ENCODE results near the gene MXRA8.

The MXRA8 gene

GRCh38 chr1:1348420-1349255 lies 9.7 kb downstream of the MXRA8 start:
- no peak for DNase-seq

DNA sequence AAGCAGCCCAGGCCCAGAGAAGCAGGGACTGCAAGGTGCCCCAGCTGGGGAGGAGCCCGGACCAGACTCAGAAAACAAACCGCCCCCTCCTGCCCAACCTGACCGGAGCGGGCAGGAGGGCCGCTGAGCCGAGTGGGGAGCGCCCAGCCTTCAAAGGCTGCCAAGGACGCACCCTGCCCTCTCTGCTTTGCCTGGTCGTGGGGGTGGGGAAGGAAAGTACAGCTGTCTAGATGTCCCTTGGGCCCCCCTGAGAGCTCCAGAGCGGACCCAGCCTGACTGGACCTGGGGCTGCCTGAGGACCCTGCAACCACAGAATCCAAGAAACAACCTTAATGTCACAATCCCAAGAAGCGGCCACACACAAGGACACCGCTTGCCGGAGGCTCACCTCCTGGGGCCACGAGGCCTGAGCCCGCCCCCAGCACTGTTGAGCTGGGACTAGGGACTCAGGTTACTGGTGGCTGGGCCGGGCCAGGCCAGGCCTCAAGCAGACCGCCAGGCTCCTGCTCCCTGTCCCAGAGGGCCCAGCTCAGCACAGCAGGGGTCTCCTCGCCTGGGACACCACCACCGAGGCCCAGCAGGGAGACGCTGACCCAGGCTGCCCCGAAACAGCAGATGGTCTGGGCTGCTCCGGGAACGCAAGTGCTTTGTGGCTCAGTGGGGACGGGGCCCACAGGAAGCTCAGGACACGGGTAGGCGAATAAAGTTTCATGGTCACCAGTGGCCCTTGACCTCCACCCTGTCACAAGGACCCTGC lies 10.5 kb downstream of the MXRA8 start:
- no peak for DNase-seq

DNA sequence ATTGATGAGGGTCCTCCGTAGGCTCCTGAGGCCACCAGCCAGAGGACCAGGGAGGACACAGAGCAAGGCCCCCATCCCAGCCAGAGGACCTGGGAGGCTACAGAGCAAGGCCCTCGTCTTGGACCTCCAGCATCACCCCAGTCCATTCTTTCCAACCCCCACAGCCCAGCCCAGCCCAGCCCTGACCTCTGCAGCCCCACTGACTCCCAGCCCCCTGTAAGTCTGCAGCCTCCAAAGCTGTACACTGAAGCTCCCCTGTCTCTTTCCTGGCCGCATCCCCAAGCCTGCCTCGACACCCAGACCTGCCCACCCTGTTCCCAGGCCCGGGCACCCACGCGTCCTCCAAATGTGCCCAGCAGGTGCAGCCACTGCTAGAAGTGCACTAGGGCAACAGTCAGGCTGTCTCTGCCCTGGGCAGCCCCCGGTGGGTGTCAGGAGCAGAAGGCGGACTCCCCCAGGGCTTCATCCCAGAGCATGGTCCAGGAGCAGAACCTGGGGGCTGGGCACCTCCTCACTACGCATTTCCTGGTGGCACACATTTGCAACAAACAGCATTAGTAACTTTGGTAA lies 11.2 kb downstream of the MXRA8 start:
- DNase-seq, result no peak

DNA sequence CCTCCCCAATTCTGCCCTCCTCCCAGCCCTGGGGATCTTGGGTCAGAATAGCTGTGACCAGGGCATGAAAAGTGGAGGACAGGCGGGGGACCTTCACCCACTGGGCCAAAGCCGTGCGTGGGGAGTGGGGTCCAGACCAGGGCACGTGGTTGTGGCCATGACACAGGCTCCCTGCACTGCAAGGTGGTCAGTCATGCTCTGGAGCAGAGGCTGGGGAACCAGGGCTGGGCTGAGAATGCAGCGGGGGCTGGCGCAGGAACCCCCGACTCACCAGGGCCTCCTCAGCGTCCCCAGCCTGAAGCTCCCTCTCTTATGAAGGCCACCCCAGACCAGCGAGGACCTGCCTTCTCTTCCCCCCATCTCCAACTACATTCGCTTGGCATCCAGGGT lies 11.9 kb downstream of the MXRA8 start:
- DNase-seq, result no peak

GRCh38 chr1:1345860-1346500 lies 12.4 kb downstream of the MXRA8 start:
- no peak for DNase-seq

DNA sequence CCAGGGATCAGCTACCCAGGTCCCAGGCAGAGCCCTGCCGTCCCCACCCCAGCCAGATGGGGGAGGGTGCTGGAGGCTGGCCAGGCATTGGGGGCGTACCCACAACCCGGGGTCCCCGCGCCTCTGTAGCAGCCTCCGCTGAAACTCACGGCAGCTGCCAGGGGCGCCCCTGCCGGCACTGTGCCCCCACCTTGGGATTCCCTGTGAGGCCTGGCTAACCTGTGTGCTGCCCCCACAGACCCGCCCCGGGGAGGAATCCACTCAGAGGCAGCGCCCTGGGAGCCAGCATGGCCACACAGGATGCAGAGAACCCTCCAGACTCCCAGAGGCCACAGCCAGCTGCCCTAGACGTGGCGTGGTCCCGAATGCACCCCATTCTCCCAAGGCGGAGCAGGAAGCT lies 13.0 kb downstream of the MXRA8 start:
- no peak for DNase-seq

DNA sequence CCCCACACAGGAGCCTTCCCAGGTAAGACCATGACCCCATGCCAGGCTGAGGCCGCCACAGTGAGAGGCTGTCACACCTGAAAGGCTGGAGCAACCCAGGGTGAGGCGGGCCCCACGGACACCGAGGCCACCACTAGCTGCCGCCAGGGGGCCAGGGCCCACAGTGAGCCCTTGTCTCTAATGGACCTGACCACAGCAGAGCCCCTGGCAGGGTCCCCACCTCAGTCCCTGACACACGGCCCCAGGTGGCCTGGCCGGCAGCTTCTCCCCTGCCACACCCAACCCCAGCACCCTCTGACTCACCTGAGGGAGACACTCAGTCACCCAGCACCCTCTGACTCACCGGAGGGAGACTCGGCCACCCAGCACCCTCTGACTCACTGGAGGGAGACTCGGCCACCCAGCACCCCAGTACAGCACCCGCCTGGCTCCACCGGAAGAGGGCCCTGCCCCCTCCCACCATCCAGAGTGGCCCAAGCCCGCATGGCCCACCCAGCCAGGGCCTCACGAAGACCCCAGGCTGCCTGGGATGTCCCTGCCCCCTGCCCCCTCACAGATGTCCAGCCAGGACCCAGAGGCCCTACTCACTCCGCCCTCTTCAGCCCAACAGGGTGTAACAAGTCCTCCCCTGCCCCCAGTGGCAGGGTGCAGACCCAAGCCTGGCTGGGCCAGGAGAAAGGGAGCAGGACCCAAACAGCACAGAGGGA lies 13.5 kb downstream of the MXRA8 start:
- DNase-seq, result no peak

GRCh38 chr1:1343811-1344421 lies 14.4 kb downstream of the MXRA8 start:
- DNase-seq, result no peak

GRCh38 chr1:1342584-1343115 lies 15.7 kb downstream of the MXRA8 start:
- DNase-seq, result no peak

DNA sequence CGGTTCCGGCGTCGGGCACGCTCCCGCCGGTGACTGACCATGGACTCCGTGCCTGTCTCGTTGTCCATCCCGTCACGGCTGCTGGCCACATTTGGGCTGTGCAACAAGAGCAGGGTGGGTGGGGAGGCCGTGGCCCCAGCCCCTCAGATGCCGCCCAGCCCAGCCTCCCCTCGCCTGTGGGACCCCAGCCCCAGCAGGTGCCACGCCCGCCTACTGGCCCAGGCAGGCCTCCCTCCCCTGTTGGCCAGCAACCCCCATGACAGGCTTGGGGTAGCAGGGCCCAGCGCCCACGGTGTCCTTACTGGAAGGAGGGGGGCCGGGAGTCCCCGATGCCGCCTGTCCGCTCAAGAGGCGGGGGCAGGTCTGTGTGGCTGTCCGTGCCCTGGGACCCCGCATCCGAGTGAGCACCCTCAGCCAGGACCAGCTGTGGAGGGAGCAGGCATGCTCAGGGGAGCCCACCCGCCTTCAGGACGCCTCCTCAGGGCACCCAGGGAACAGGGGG lies 16.2 kb downstream of the MXRA8 start:
- no peak for DNase-seq

GRCh38 chr1:1341549-1342021 lies 16.8 kb downstream of the MXRA8 start:
- no peak for DNase-seq

- no peak for DNase-seq
Measured at GRCh38 chr1:1340791-1341548, 17.4 kb downstream of the MXRA8 start.

DNA sequence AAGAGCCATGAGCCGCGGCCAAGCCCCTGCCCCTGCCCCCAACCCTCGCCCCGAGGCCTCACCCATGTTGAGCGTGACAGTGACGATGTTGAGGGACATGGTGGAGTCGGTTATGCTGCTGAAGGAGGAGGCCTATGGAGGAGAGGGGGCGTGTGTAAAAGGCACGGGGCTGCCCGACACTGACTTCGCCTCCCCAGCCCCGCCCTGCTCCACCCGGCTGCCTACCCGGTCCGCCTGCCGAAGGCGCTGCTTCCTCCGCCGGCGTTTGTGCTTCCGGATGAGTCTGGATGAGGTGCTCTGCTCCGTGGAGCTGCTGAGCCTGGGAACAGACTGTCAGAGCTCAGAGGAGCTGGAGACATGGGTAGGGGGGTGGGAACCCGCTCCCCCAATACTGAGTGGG lies 18.2 kb downstream of the MXRA8 start:
- no peak for DNase-seq

- DNase-seq, result no peak
Measured at GRCh38 chr1:1338278-1338677, 20.1 kb downstream of the MXRA8 start.

DNA sequence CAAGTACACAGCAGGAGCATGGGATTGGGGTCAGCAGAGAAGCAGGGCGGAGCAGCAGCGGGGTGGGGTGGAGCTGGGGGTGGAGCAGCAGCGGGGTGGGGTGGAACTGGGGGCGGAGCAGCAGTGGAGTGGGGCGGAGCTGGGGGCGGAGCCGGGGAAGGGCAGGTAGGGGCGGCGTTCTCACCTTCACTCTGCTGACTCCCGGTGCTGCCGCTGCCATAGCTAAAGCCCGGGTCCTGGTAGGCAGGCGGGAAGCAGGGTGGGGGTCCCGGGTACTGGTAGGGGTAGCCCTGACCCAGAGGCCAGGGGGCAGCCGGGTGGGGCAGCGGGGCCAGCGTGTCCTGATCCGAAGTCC lies 20.6 kb downstream of the MXRA8 start:
- peak; percentile 17 for DNase-seq

DNA sequence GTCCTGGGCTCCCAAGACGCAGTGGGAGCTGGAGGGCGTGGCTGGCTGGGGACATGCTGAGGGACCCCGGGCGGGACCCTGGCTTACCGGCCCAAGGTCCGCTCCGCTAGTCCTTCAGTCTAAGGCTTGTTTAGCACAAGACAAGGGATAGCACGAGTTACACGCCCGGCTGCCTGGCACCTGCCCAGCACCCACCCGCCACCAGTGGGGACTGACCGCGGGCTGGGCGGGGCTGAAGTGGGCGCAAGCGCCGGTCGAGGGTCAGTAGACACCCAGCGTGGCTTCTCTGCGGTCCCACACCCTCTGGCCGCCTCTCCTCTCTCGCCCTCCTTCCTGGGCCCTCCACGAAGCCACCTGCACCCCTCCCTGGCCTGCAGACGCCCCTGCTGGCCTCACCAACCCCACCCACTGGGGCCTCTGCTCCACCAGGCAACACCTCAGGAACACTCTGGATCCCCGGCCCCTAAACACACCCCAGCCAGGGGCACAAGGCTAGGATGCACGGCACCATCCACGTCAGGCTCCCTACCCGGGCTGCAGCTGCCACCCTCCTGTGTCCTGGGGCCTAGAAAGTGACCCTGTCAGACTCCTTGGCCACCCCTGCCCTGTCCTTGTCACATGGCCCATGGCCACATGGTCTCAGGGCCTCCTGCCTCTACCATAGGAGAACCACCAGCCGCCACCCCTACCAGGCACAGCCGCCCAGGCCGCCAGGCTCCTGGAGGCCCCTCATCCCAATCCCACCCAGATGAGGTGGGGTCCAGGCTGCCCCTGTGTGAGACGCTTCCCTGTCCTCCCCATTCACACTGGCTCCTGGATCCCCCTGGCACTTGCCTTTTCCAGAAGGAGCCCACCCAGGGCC lies 21.2 kb downstream of the MXRA8 start:
- no peak for DNase-seq

DNA sequence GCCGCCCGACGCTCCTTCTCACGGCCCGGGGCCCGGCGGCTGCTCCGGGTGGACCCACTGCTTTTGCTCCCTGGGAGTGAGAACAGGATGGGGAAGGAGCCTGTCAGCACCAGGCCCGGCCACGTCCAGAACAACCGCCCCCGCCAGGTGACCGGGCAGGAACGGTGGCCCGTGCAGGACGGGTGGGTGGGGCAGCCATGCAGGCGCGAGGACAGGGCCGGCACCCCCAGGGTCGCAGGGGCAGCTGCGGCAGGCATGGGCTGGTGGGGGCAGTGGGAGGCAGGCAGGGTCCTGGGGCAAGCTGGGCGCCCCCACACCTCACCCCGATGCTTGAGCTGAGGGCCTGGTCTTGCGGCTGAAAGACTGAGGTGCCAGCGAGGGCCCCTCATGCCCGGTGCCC lies 21.9 kb downstream of the MXRA8 start:
- DNase-seq, result no peak

DNA sequence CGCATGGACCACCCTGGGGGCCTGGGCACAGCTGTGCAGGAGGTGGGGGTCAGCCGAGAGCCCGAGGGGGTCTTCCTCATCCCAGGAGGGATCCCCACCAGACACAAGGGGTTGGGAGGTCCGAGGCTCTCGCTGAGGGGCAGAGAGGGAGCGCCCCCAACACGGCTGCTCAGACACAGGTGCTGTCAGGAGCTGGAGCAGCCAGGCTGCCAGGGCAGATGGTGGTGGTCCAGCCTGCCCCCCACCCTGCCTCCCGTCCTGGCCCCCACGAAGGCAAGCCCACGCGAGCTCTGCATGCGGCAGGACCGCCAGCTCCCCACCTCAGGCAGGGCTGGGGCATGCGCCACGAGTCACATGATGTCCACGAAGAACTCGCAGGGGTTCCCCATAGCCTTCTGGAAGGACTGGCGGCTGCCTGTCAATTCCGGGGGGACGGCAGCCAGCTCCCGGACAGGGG lies 22.5 kb downstream of the MXRA8 start:
- DNase-seq, result no peak

DNA sequence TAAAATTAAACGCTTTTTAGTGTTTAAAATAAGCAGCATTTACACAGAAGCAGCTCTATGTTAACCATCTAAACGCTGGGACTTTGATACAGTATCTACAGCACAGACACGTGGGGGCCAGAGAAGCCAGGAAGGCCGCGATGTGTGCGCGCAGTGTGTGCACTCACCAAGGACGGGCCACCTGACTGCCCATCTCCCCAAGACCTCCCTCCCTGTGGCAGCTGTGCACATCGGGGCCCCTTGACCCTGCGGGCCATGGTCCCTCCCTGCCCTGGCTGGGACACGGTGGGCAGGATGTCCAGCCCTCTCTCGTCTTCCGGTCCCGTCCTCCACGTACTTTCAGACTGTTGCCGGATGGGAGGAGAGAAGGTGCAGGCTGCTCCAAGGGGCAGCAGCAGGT lies 23.1 kb downstream of the MXRA8 start:
- DNase-seq, result no peak

DNA sequence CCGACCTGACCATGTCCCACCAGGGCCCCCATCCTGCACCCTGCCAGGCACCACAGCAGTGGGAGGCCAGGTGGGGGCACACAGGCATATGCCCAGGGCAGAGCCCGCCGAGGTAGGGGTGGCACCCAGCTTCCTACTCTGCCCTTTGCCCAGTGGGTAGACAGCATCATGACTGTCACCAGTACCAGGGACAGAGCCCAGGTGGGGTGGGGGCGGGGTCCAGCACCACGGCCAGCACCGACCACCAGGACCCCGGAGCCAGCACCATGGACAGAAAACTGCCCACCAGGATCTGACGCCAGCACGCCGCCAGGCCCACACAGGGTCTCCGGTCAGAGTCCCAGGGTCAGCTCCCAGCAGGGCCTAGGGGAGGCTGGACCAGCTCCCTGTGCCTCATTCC lies 23.5 kb downstream of the MXRA8 start:
- DNase-seq, result no peak
